CD4-positive, alpha-beta memory T cell (primary cell): ENCODE measurements around the gene GPSM1. TPM values are rescaled to one million over a fixed set of nuclear protein-coding genes. Genes with fewer than 3 reads are reported as not detected.
A peak's percentile ranks its signal among the peaks of the same experiment; 100 is the strongest.

ENCODE experiments used
- CTCF ChIA-PET: fragments of 350-600 bp; sonication (Branson Sonifier 250); formaldehyde crosslinking; loops from one replicate; lab custom pipeline; 2021; ENCODE audit warnings: inconsistent platforms; ENCODE audit not compliant: partially characterized antibody; lab: Charles Lee
- POLR2A ChIA-PET: fragments of 350-600 bp; sonication (Branson Sonifier 250); formaldehyde crosslinking; loops from one replicate; lab custom pipeline; 2021; ENCODE audit not compliant: partially characterized antibody; lab: Charles Lee
- DNase-seq, 5 donors: peaks; one replicate each; pipeline versions ENCODE4 v3.0.0 to v3.0.0-alpha.2; 2020 to 2022; ENCODE audit warnings: mixed read lengths in 1 of 5
- H3K27ac ChIP-seq: one replicate; pipeline ENCODE4 v1.7.0; 2013; ENCODE audit warnings: low read depth, low read length
- H3K27me3 ChIP-seq: 2 replicates; pipeline ENCODE4 v1.7.0; 2013; ENCODE audit warnings: mild to moderate bottlenecking, low read length, moderate library complexity; ENCODE audit not compliant: insufficient read depth
- H3K36me3 ChIP-seq: 2 replicates; pipeline ENCODE4 v1.7.0; 2013; ENCODE audit warnings: mild to moderate bottlenecking, low read length, moderate library complexity; ENCODE audit not compliant: insufficient read depth
- H3K4me1 ChIP-seq: 2 replicates; pipeline ENCODE4 v1.7.0; 2013; ENCODE audit warnings: mild to moderate bottlenecking, low read length, moderate library complexity; ENCODE audit not compliant: insufficient read depth
- H3K4me3 ChIP-seq, 2 donors: one replicate each; pipeline ENCODE4 v1.7.0; 2013; ENCODE audit warnings: low read length in 2 of 2, mild to moderate bottlenecking in 1 of 2
- H3K9me3 ChIP-seq, 2 donors: one replicate each; pipeline ENCODE4 v1.7.0; 2013; ENCODE audit warnings: low read length in 2 of 2, control low read depth in 1 of 2; ENCODE audit not compliant: control insufficient read depth in 1 of 2
- H3K27ac Mint-ChIP-seq, 7 donors: one replicate each; pipeline ENCODE4 v1.8.0; 2020 to 2021; ENCODE audit warnings: mixed read lengths in 7 of 7, mild to moderate bottlenecking in 6 of 7, inconsistent platforms in 3 of 7, moderate library complexity in 3 of 7
- H3K27me3 Mint-ChIP-seq, 2 donors: one replicate each; pipeline ENCODE4 v1.8.0; 2020 to 2021; ENCODE audit warnings: mixed read lengths in 2 of 2
- H3K36me3 Mint-ChIP-seq, 2 donors: one replicate each; pipeline ENCODE4 v1.8.0; 2020 to 2021; ENCODE audit warnings: mixed read lengths in 2 of 2, inconsistent platforms in 1 of 2, mild to moderate bottlenecking in 1 of 2
- H3K4me1 Mint-ChIP-seq, 4 donors: one replicate each; pipeline ENCODE4 v1.8.0; 2020 to 2021; ENCODE audit warnings: mixed read lengths in 4 of 4, mild to moderate bottlenecking in 1 of 4
- H3K4me3 Mint-ChIP-seq, 8 donors: one replicate each; pipeline ENCODE4 v1.8.0; 2020 to 2021; ENCODE audit warnings: mixed read lengths in 8 of 8, mild to moderate bottlenecking in 7 of 8, moderate library complexity in 6 of 8, inconsistent platforms in 3 of 8
- H3K9me3 Mint-ChIP-seq, 8 donors: one replicate each; pipeline ENCODE4 v1.8.0; 2020 to 2021; ENCODE audit warnings: mixed read lengths in 8 of 8, mild to moderate bottlenecking in 5 of 8, inconsistent platforms in 3 of 8, moderate library complexity in 1 of 8
- intact Hi-C: fragments of 100-400 bp; cut with micrococcal nuclease; formaldehyde crosslinking; loops from one replicate; pipeline ENCODE4 v1.15.1; 2023
- polyA plus RNA-seq, 2 donors: library from polyadenylated mRNA; unstranded; fragments of 300-500 nt; fragmentation: Illumina TruSeq; gene quantifications; one replicate each; pipeline ENCODE4 v1.2.3, GENCODE V29; 2021
- total RNA-seq, 2 experiments: library from RNA; stranded (reverse); gene quantifications; one replicate each; pipeline ENCODE4 v1.2.3, GENCODE V29; 2021

The GPSM1 gene
- total and polyA plus RNA-seq, 4 experiments from 2014 or later: 0.78 to 8.1 (median 4.6) TPM

GRCh38 chr9:136326761-136327303 lies 507 bp upstream of the GPSM1 start:
- H3K4me1 Mint-ChIP-seq: peaks cover 0 to 8% (median 4%) of the 10 kb centered on the region in 4 donors
- H3K27me3 Mint-ChIP-seq: no peaks in the 10 kb centered on the region
- Histone ChIP-seq H3K27ac (no peak overlapping the region), H3K36me3 (no peaks in the 10 kb centered on the region), H3K4me3 (no peak overlapping the region), H3K4me1 (peaks cover 16% of the 10 kb centered on the region), H3K9me3 (no peaks in the 10 kb centered on the region), H3K27me3 (no peaks in the 10 kb centered on the region)
- no peaks in the 10 kb centered on the region for H3K9me3 Mint-ChIP-seq
- ChIA-PET CTCF (interaction anchor here (1.6 kb wide), 1 partner anchor 14 kb away, joined by 4 read pairs; no protein-coding TSS in a partner anchor), POLR2A (interaction anchor here (1.0 to 1.8 kb wide), 2 partner anchors 36 to 37 kb away, joined by 5 to 6 read pairs; partner anchors contain the start of gene DNLZ)
- peak overlapping the region in 1 of 7 donors; percentile 71 for H3K27ac Mint-ChIP-seq
- no peaks in the 10 kb centered on the region for H3K36me3 Mint-ChIP-seq
- H3K4me3 Mint-ChIP-seq: peak overlapping the region; percentile 54 to 83 (median 70)
- intact Hi-C loops: loop anchor here (1.0 kb wide), 1 partner anchor 36 kb away; the partner anchor contains the start of gene DNLZ
- peak in 1 of 5 donors; percentile 8 for DNase-seq

GRCh38 chr9:136328011-136328621 lies 777 bp downstream of the GPSM1 start:
- H3K9me3 ChIP-seq: no peaks in the 10 kb centered on the region
- peak overlapping the region in 4 of 8 donors; percentile 15 to 67 (median 59) for H3K4me3 Mint-ChIP-seq
- CTCF ChIA-PET: interaction anchor here (1.6 kb wide), 1 partner anchor 15 kb away, joined by 4 read pairs; no protein-coding TSS in a partner anchor
- intact Hi-C loops: no loop called here
- no peak overlapping the region for H3K27ac ChIP-seq
- peaks cover 0 to 8% (median 4%) of the 10 kb centered on the region in 4 donors for H3K4me1 Mint-ChIP-seq
- no peaks in the 10 kb centered on the region for H3K36me3 Mint-ChIP-seq
- no peaks in the 10 kb centered on the region for H3K9me3 Mint-ChIP-seq
- no peak overlapping the region for H3K27ac Mint-ChIP-seq
- no peaks in the 10 kb centered on the region for H3K27me3 ChIP-seq
- peak overlapping the region in 1 of 2 donors; percentile 24 for H3K4me3 ChIP-seq
- POLR2A ChIA-PET: interaction anchor here (1.0 kb wide), 1 partner anchor 35 kb away, joined by 6 read pairs; the partner anchor contains the start of gene DNLZ
- peak in 1 of 5 donors; percentile 25 for DNase-seq
- H3K27me3 Mint-ChIP-seq: no peaks in the 10 kb centered on the region
- H3K4me1 ChIP-seq: peaks cover 16% of the 10 kb centered on the region
- no peaks in the 10 kb centered on the region for H3K36me3 ChIP-seq

- no peaks in the 10 kb centered on the region for H3K36me3 Mint-ChIP-seq
- Histone ChIP-seq H3K4me3 (no peak overlapping the region), H3K27me3 (no peaks in the 10 kb centered on the region), H3K9me3 (no peaks in the 10 kb centered on the region), H3K27ac (no peak overlapping the region), H3K36me3 (no peaks in the 10 kb centered on the region), H3K4me1 (peaks cover 16% of the 10 kb centered on the region)
- POLR2A ChIA-PET: no interaction called here
- H3K4me1 Mint-ChIP-seq: peaks cover 0 to 8% (median 3%) of the 10 kb centered on the region in 4 donors
- H3K4me3 Mint-ChIP-seq: peak overlapping the region in 7 of 8 donors; percentile 39 to 73 (median 55)
- no peaks in the 10 kb centered on the region for H3K27me3 Mint-ChIP-seq
- H3K9me3 Mint-ChIP-seq: no peaks in the 10 kb centered on the region
- intact Hi-C loops: no loop called here
- peak in 1 of 5 donors; percentile 27 for DNase-seq
- CTCF ChIA-PET: no interaction called here
- peak overlapping the region in 3 of 7 donors; percentile 32 to 87 (median 78) for H3K27ac Mint-ChIP-seq
Measured at GRCh38 chr9:136328622-136329041, 1.3 kb downstream of the GPSM1 start.

- Mint-ChIP-seq H3K27ac (no peak overlapping the region), H3K27me3 (no peaks in the 10 kb centered on the region), H3K36me3 (no peaks in the 10 kb centered on the region), H3K9me3 (no peaks in the 10 kb centered on the region), H3K4me3 (peak overlapping the region in 2 of 8 donors; percentile 2 to 58), H3K4me1 (peaks cover 0 to 8% (median 3%) of the 10 kb centered on the region in 4 donors)
- H3K4me1 ChIP-seq: peaks cover 16% of the 10 kb centered on the region
- H3K27ac ChIP-seq: no peak overlapping the region
- ChIA-PET POLR2A (no interaction called here), CTCF (no interaction called here)
- intact Hi-C loops: no loop called here
- no peaks in the 10 kb centered on the region for H3K27me3 ChIP-seq
- H3K36me3 ChIP-seq: no peaks in the 10 kb centered on the region
- no peaks in the 10 kb centered on the region for H3K9me3 ChIP-seq
- DNase-seq: peak in 1 of 5 donors; percentile 11
- H3K4me3 ChIP-seq: no peak overlapping the region
Measured at GRCh38 chr9:136329211-136329627, 1.9 kb downstream of the GPSM1 start.

GRCh38 chr9:136329636-136330405 lies 2.5 kb downstream of the GPSM1 start:
- H3K4me1 ChIP-seq: peaks cover 16% of the 10 kb centered on the region
- ChIA-PET POLR2A (no interaction called here), CTCF (no interaction called here)
- Mint-ChIP-seq H3K4me3 (peak overlapping the region in 2 of 8 donors; percentile 2 to 58), H3K4me1 (peaks cover 0 to 8% (median 3%) of the 10 kb centered on the region in 4 donors), H3K9me3 (no peaks in the 10 kb centered on the region), H3K36me3 (no peaks in the 10 kb centered on the region), H3K27me3 (no peaks in the 10 kb centered on the region), H3K27ac (no peak overlapping the region)
- no peak overlapping the region for H3K27ac ChIP-seq
- no peaks in the 10 kb centered on the region for H3K36me3 ChIP-seq
- intact Hi-C loops: no loop called here
- no peaks in the 10 kb centered on the region for H3K27me3 ChIP-seq
- H3K9me3 ChIP-seq: no peaks in the 10 kb centered on the region
- no peak overlapping the region for H3K4me3 ChIP-seq
- DNase-seq: no peak

GRCh38 chr9:136330406-136330990 lies 3.2 kb downstream of the GPSM1 start:
- Mint-ChIP-seq H3K4me3 (no peak overlapping the region), H3K9me3 (no peaks in the 10 kb centered on the region), H3K36me3 (no peaks in the 10 kb centered on the region), H3K4me1 (peaks cover 0 to 8% (median 3%) of the 10 kb centered on the region in 4 donors), H3K27ac (no peak overlapping the region), H3K27me3 (no peaks in the 10 kb centered on the region)
- H3K36me3 ChIP-seq: no peaks in the 10 kb centered on the region
- H3K27me3 ChIP-seq: no peaks in the 10 kb centered on the region
- H3K27ac ChIP-seq: no peak overlapping the region
- POLR2A ChIA-PET: interaction anchor here (0.6 kb wide), 1 partner anchor 17 kb away, joined by 5 read pairs; no protein-coding TSS in a partner anchor
- no peak for DNase-seq
- CTCF ChIA-PET: no interaction called here
- H3K4me3 ChIP-seq: no peak overlapping the region
- H3K4me1 ChIP-seq: peaks cover 16% of the 10 kb centered on the region
- intact Hi-C loops: no loop called here
- no peaks in the 10 kb centered on the region for H3K9me3 ChIP-seq
